Gastrocnemius medialis (tissue), 4 donors: ENCODE results near the gene C1orf232.
A peak's percentile ranks its signal among the peaks of the same experiment; 100 is the strongest.

Source experiments
- POLR2A ChIP-seq, 2 donors: fragments of 450-650 bp; IDR thresholded peaks; one replicate each; pipeline ENCODE4 v1.6.1; 2017; ENCODE audit warnings: antibody characterized with exemption in 2 of 2, mild to moderate bottlenecking in 2 of 2, moderate library complexity in 2 of 2
- TF ChIP-seq, protein P1 (sequence below), 5 experiments: fragments of 450-650 bp in 3 of 5; fragments of 200-600 bp in 2 of 5; sonication (generic) in 2 of 5; IDR thresholded peaks in 4 of 5; conservative IDR thresholded peaks in 1 of 5; 1 replicate in 4 of 5; 2 replicates in 1 of 5; pipeline ENCODE4 v1.5.1; 2016 to 2019; ENCODE audit warnings: antibody characterized with exemption in 5 of 5, mild to moderate bottlenecking in 3 of 5, moderate library complexity in 3 of 5

DNA sequence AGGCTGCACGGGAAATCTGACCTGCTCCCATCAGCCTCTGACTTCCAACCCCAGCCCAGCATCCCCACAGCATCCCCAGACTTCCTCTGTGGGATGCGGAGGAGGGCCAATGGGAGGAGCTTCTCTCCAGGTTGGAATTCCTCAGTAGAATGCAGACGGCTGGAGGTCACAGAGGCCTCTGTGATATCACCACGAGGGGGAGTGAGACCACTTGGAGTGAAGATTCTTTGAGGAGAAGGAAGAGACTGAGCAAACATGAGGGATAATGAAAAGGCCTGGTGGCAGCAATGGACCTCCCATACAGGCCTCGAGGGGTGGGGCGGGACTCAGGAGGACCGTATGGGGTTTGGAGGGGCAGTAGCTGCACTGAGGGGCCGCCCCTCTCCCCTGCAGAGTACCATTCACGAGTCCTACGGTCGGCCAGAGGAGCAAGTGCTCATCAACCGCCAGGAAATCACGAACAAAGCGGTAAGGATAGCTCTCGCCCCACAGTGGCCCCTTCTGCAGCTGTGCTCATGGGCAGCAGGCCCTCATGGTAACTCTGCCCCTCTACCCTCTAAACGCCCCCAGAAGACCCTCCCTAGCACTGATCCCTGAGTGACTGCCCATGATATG is 21.7 kb upstream of the C1orf232 start, which contains the start of gene CATSPER4:
- TF ChIP-seq, protein P1, sequence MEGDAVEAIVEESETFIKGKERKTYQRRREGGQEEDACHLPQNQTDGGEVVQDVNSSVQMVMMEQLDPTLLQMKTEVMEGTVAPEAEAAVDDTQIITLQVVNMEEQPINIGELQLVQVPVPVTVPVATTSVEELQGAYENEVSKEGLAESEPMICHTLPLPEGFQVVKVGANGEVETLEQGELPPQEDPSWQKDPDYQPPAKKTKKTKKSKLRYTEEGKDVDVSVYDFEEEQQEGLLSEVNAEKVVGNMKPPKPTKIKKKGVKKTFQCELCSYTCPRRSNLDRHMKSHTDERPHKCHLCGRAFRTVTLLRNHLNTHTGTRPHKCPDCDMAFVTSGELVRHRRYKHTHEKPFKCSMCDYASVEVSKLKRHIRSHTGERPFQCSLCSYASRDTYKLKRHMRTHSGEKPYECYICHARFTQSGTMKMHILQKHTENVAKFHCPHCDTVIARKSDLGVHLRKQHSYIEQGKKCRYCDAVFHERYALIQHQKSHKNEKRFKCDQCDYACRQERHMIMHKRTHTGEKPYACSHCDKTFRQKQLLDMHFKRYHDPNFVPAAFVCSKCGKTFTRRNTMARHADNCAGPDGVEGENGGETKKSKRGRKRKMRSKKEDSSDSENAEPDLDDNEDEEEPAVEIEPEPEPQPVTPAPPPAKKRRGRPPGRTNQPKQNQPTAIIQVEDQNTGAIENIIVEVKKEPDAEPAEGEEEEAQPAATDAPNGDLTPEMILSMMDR (IDR thresholded peaks at IDR 0.05 in 4 of 5, conservative IDR thresholded peaks at IDR 0.05 in 1 of 5) = peak in 4 of 5 experiments; percentile 8 to 45 (median 26)
- no peak for TF ChIP-seq POLR2A (IDR thresholded peaks at IDR 0.05)
